Gastroesophageal sphincter (tissue), 4 donors: ENCODE results near the gene TBC1D3G. TPM values are rescaled to one million over a fixed set of nuclear protein-coding genes. Genes with fewer than 3 reads are reported as not detected.
"Not testable (repeated sequence)": the region's sequence is repeated elsewhere in the genome, so short reads cannot be mapped to it uniquely, and the experiment has no call there.

Source experiments
- ATAC-seq: fragments of 150-250 bp; one replicate; pipeline ENCODE4 v1.9.1; 2016; ENCODE audit warnings: mild to moderate bottlenecking, moderate library complexity
- H3K27ac ChIP-seq, 4 donors: fragments of 200-600 bp; sonication (generic) in 3 of 4; 1 replicate in 3 of 4; 2 replicates in 1 of 4; pipeline ENCODE4 v1.5.1; 2016 to 2019
- H3K27me3 ChIP-seq: fragments of 200-600 bp; sonication (generic); one replicate; pipeline ENCODE4 v1.5.1; 2019
- H3K36me3 ChIP-seq, 2 donors: fragments of 200-600 bp; sonication (generic); one replicate each; pipeline ENCODE4 v1.5.1; 2019; ENCODE audit warnings: control low read depth in 1 of 2
- H3K4me1 ChIP-seq, 3 donors: fragments of 200-600 bp; sonication (generic); 1 replicate in 2 of 3; 2 replicates in 1 of 3; pipeline ENCODE4 v1.5.1; 2016 to 2019; ENCODE audit warnings: control low read depth in 2 of 3
- H3K4me3 ChIP-seq, 2 donors: fragments of 200-600 bp; sonication (generic); one replicate each; pipeline ENCODE4 v1.5.1; 2019; ENCODE audit warnings: mild to moderate bottlenecking in 1 of 2, moderate library complexity in 1 of 2
- H3K9me3 ChIP-seq, 3 donors: fragments of 200-600 bp; sonication (generic); one replicate each; pipeline ENCODE4 v1.5.1; 2017 to 2019; ENCODE audit warnings: control low read depth in 2 of 3
- WGBS, 2 donors: methylation state at CpG; one replicate each; pipeline ENCODE4 v1.1.5; 2018; ENCODE audit warnings: low coverage in 1 of 2; 5-methylcytosine and 5-hydroxymethylcytosine counted together
- small RNA-seq, 4 donors: library from RNA; depleted of rRNA; stranded (forward); fragments of <200 nt; gene quantifications; one replicate each; pipeline ENCODE3, GENCODE V24; 2016
- total RNA-seq, 4 donors: library from RNA; depleted of rRNA; stranded (reverse); fragments of >200 nt; gene quantifications; one replicate each; pipeline ENCODE4 v1.1.0, GENCODE V29; 2016

The TBC1D3G gene
- total RNA-seq, result 1 to 10 TPM in 1 of 4 donors, under 1 TPM in 1, not detected in 2; 0.31 to 1.9 TPM

- ATAC-seq, H3K27me3 ChIP-seq, H3K27ac ChIP-seq, H3K4me3 ChIP-seq, H3K36me3 ChIP-seq, H3K4me1 ChIP-seq, H3K9me3 ChIP-seq: not testable (repeated sequence)
- WGBS, 2 donors, result no CpG with 5 or more reads among the region's 9 CpGs
Observed at GRCh38 chr17:36323584-36323983, at the start of gene TBC1D3G. Gene TBC1D3G (plus strand): TSS chr17:36323884. CDS start chr17:36325412, 1,528 bp downstream.

- H3K36me3 ChIP-seq, H3K27ac ChIP-seq, H3K9me3 ChIP-seq, H3K4me3 ChIP-seq, ATAC-seq, H3K4me1 ChIP-seq, H3K27me3 ChIP-seq: not testable (repeated sequence)
- WGBS, 2 donors, result no CpG with 5 or more reads among the region's 1 CpG
Observed at GRCh38 chr17:36283256-36283655, 40.4 kb upstream of the TBC1D3G start.

GRCh38 chr17:36284219-36284618 is 39.5 kb upstream of the TBC1D3G start:
- not testable (repeated sequence) for H3K36me3 ChIP-seq, H3K9me3 ChIP-seq, H3K27me3 ChIP-seq, ATAC-seq, H3K4me3 ChIP-seq, H3K27ac ChIP-seq, H3K4me1 ChIP-seq
- no CpG with 5 or more reads among the region's 5 CpGs for WGBS, 2 donors

GRCh38 chr17:36289965-36290612 is 33.6 kb upstream of the TBC1D3G start:
- H3K27ac ChIP-seq, H3K4me1 ChIP-seq, H3K27me3 ChIP-seq, H3K9me3 ChIP-seq, H3K4me3 ChIP-seq, H3K36me3 ChIP-seq, ATAC-seq: not testable (repeated sequence)
- WGBS, 2 donors, result 29 to 40% methylated on average over 1 of the region's 2 CpGs

- H3K36me3 ChIP-seq, H3K27ac ChIP-seq, H3K9me3 ChIP-seq, H3K4me3 ChIP-seq, H3K4me1 ChIP-seq, H3K27me3 ChIP-seq, ATAC-seq: not testable (repeated sequence)
- WGBS, 2 donors, result no CpG with 5 or more reads among the region's 1 CpG
Observed at GRCh38 chr17:36295161-36295560, 28.5 kb upstream of the TBC1D3G start.

- not testable (repeated sequence) for H3K36me3 ChIP-seq, H3K27ac ChIP-seq, ATAC-seq, H3K4me3 ChIP-seq, H3K4me1 ChIP-seq, H3K9me3 ChIP-seq, H3K27me3 ChIP-seq
- WGBS, 2 donors, result no CpG with 5 or more reads among the region's 2 CpGs
Observed at GRCh38 chr17:36315736-36316135, 7.9 kb upstream of the TBC1D3G start.

- not testable (repeated sequence) for H3K4me3 ChIP-seq, H3K36me3 ChIP-seq, H3K4me1 ChIP-seq, H3K27ac ChIP-seq, H3K9me3 ChIP-seq, ATAC-seq, H3K27me3 ChIP-seq
- WGBS, 2 donors, result 100% methylated on average over 1 of the region's 6 CpGs; no CpG with 5 or more reads in 1 of the 2 donors
Observed at GRCh38 chr17:36362496-36362895, 38.8 kb downstream of the TBC1D3G start.

- no CpG with 5 or more reads among the region's 7 CpGs for WGBS, 2 donors
- H3K9me3 ChIP-seq, result not testable (repeated sequence)
Observed at GRCh38 chr17:36375938-36376337, 52.3 kb downstream of the TBC1D3G start.

More at GRCh38 chr17:36375938-36376337, 52.3 kb downstream of the TBC1D3G start:
- ATAC-seq, H3K4me1 ChIP-seq, H3K36me3 ChIP-seq, H3K27me3 ChIP-seq, H3K27ac ChIP-seq, H3K4me3 ChIP-seq: not testable (repeated sequence)

Small RNAs within 50 kb of the gene (small RNA-seq; reads per million reads assigned to genes)
- 0 reads per million in 4 donors for gene RF00019

Other genes with a start within 250 kb of the TBC1D3G start
- 1 to 10 TPM in 1 of 4 donors, not detected in 3; 2.4 TPM for gene CCL3, start 233.7 kb upstream of the TBC1D3G start, total RNA-seq
- gene CCL4, start 220.1 kb upstream of the TBC1D3G start, total RNA-seq, result 1 to 10 TPM in 2 of 4 donors, not detected in 2; 1.4 to 4.7 TPM
- gene TBC1D3B, start 147.2 kb upstream of the TBC1D3G start, total RNA-seq, result 1 to 10 TPM; 1.7 to 9.2 (median 5.0) TPM
- gene CCL3L1, start 127.1 kb upstream of the TBC1D3G start, total RNA-seq, result not detected
- under 1 TPM in 1 of 4 donors, not detected in 3; 0.69 TPM for gene CCL4L2, start 112.8 kb upstream of the TBC1D3G start, total RNA-seq
- gene TBC1D3I, start 59.3 kb upstream of the TBC1D3G start, total RNA-seq, result not detected
- gene TBC1D3H, start 64.6 kb downstream of the TBC1D3G start, total RNA-seq, result not detected
- gene ZNHIT3, start 162.8 kb downstream of the TBC1D3G start, total RNA-seq, result 10 to 100 TPM; 30.8 to 42.0 (median 36.5) TPM
- 10 to 100 TPM; 23.3 to 63.5 (median 42.5) TPM for gene MYO19, start 211.0 kb downstream of the TBC1D3G start, total RNA-seq
- 1 to 10 TPM; 3.3 to 5.3 (median 4.4) TPM for gene PIGW, start 211.1 kb downstream of the TBC1D3G start, total RNA-seq
- 10 to 100 TPM; 40.1 to 62.9 (median 53.6) TPM for gene GGNBP2, start 221.0 kb downstream of the TBC1D3G start, total RNA-seq